ENCODE measurements around the gene RABIF. TPM values are rescaled to one million over a fixed set of nuclear protein-coding genes. Genes with fewer than 3 reads are reported as not detected.
A peak's percentile ranks its signal among the peaks of the same experiment; 100 is the strongest.
"Not testable (repeated sequence)": the region's sequence is repeated elsewhere in the genome, so short reads cannot be mapped to it uniquely, and the experiment has no call there.

The RABIF gene
- polyA plus RNA-seq, 3 donors from 2014 or later, result 24.5 to 35.8 (median 25.3) TPM

- H3K4me3 Mint-ChIP-seq, result no peak overlapping the region
- H3K27ac Mint-ChIP-seq, result no peak overlapping the region
- no peak for DNase-seq
- H3K9me3 Mint-ChIP-seq, result no peaks in the 10 kb centered on the region
- H3K27me3 Mint-ChIP-seq (ENCODE audit: low read depth in 3 of 3), result no peaks in the 10 kb centered on the region
- no peaks in the 10 kb centered on the region for H3K4me1 Mint-ChIP-seq
- H3K36me3 Mint-ChIP-seq, result peaks cover 7 to 22% (median 10%) of the 10 kb centered on the region in 3 donors
Observed at GRCh38 chr1:202905331-202905730, 16.4 kb upstream of the RABIF start.

GRCh38 chr1:202903808-202904207 is 14.9 kb upstream of the RABIF start:
- H3K4me3 Mint-ChIP-seq; H3K27ac Mint-ChIP-seq; H3K4me1 Mint-ChIP-seq; H3K27me3 Mint-ChIP-seq (ENCODE audit: low read depth in 3 of 3); DNase-seq; H3K9me3 Mint-ChIP-seq: not testable (repeated sequence)
- peaks cover 4 to 19% (median 11%) of the 10 kb centered on the region in 3 donors for H3K36me3 Mint-ChIP-seq

- no peaks in the 10 kb centered on the region for H3K27me3 Mint-ChIP-seq (ENCODE audit: low read depth in 3 of 3)
- H3K9me3 Mint-ChIP-seq, result no peaks in the 10 kb centered on the region
- no peak for DNase-seq
- no peak overlapping the region for H3K27ac Mint-ChIP-seq
- no peak overlapping the region for H3K4me3 Mint-ChIP-seq
- peaks cover 4 to 29% (median 7%) of the 10 kb centered on the region in 3 donors for H3K36me3 Mint-ChIP-seq
- H3K4me1 Mint-ChIP-seq, result no peaks in the 10 kb centered on the region
Observed at GRCh38 chr1:202901555-202901954, 12.6 kb upstream of the RABIF start.

- DNase-seq, result no peak
- H3K9me3 Mint-ChIP-seq, result no peaks in the 10 kb centered on the region
- H3K36me3 Mint-ChIP-seq, result peaks cover 5 to 49% (median 16%) of the 10 kb centered on the region in 3 donors
- no peak overlapping the region for H3K27ac Mint-ChIP-seq
- peaks cover 0 to 7% (median 5%) of the 10 kb centered on the region in 3 donors for H3K27me3 Mint-ChIP-seq (ENCODE audit: low read depth in 3 of 3)
- H3K4me3 Mint-ChIP-seq, result no peak overlapping the region
- peaks cover 18% of the 10 kb centered on the region in 2 donors for H3K4me1 Mint-ChIP-seq
Observed at GRCh38 chr1:202892501-202892900, 3.6 kb upstream of the RABIF start.

GRCh38 chr1:202890392-202890791 is 1.4 kb upstream of the RABIF start:
- no peaks in the 10 kb centered on the region for H3K9me3 Mint-ChIP-seq
- no peak overlapping the region for H3K4me3 Mint-ChIP-seq
- H3K36me3 Mint-ChIP-seq, result peaks cover 5 to 34% (median 11%) of the 10 kb centered on the region in 3 donors
- H3K27ac Mint-ChIP-seq, result peak overlapping the region in 1 of 6 donors; percentile 96
- H3K4me1 Mint-ChIP-seq, result peaks cover 19 to 28% of the 10 kb centered on the region in 2 donors
- DNase-seq, result no peak
- peaks cover 0 to 7% (median 5%) of the 10 kb centered on the region in 3 donors for H3K27me3 Mint-ChIP-seq (ENCODE audit: low read depth in 3 of 3)

- Mint-ChIP-seq H3K27me3 (ENCODE audit: low read depth in 3 of 3) (peaks cover 0 to 7% (median 3%) of the 10 kb centered on the region in 3 donors), H3K36me3 (peaks cover 0 to 15% (median 2%) of the 10 kb centered on the region in 3 donors), H3K9me3 (no peaks in the 10 kb centered on the region), H3K27ac (peak overlapping the region; percentile 38 to 90 (median 86)), H3K4me1 (peaks cover 21 to 46% of the 10 kb centered on the region in 2 donors), H3K4me3 (peak overlapping the region; percentile 84 to 90 (median 89))
- DNase-seq, result no peak
Observed at GRCh38 chr1:202888221-202888530, 773 bp downstream of the RABIF start.

GRCh38 chr1:202880961-202881460 is 7.9 kb downstream of the RABIF start:
- no peak for DNase-seq
- H3K4me3 Mint-ChIP-seq, result no peak overlapping the region
- H3K27me3 Mint-ChIP-seq (ENCODE audit: low read depth in 3 of 3), result peaks cover 0 to 1% (median 0%) of the 10 kb centered on the region in 3 donors
- H3K4me1 Mint-ChIP-seq, result peaks cover 12 to 43% of the 10 kb centered on the region in 2 donors
- no peak overlapping the region for H3K27ac Mint-ChIP-seq
- H3K9me3 Mint-ChIP-seq, result no peaks in the 10 kb centered on the region
- H3K36me3 Mint-ChIP-seq, result peaks cover 8 to 20% (median 13%) of the 10 kb centered on the region in 3 donors

- DNase-seq, result no peak
- no peaks in the 10 kb centered on the region for H3K9me3 Mint-ChIP-seq
- H3K27ac Mint-ChIP-seq, result peak overlapping the region in 1 of 6 donors; percentile 66
- H3K4me1 Mint-ChIP-seq, result peaks cover 11 to 36% of the 10 kb centered on the region in 2 donors
- H3K27me3 Mint-ChIP-seq (ENCODE audit: low read depth in 3 of 3), result peaks cover 0 to 1% (median 0%) of the 10 kb centered on the region in 3 donors
- H3K36me3 Mint-ChIP-seq, result peaks cover 8 to 22% (median 13%) of the 10 kb centered on the region in 3 donors
- no peak overlapping the region for H3K4me3 Mint-ChIP-seq
Observed at GRCh38 chr1:202880062-202880461, 8.9 kb downstream of the RABIF start.

GRCh38 chr1:202879128-202879527 is 9.8 kb downstream of the RABIF start:
- Mint-ChIP-seq H3K9me3 (no peaks in the 10 kb centered on the region), H3K4me1 (peaks cover 9 to 31% of the 10 kb centered on the region in 2 donors), H3K36me3 (peaks cover 8 to 23% (median 13%) of the 10 kb centered on the region in 3 donors), H3K4me3 (no peak overlapping the region), H3K27me3 (ENCODE audit: low read depth in 3 of 3) (peaks cover 0 to 1% (median 0%) of the 10 kb centered on the region in 3 donors), H3K27ac (peak overlapping the region in 1 of 6 donors; percentile 62)
- no peak for DNase-seq

- peaks cover 0 to 3% (median 0%) of the 10 kb centered on the region in 3 donors for H3K36me3 Mint-ChIP-seq
- H3K9me3 Mint-ChIP-seq, result no peaks in the 10 kb centered on the region
- H3K4me3 Mint-ChIP-seq, result no peak overlapping the region
- DNase-seq, result no peak
- H3K27me3 Mint-ChIP-seq (ENCODE audit: low read depth in 3 of 3), result no peaks in the 10 kb centered on the region
- H3K27ac Mint-ChIP-seq, result peak overlapping the region in 1 of 6 donors; percentile 62
- H3K4me1 Mint-ChIP-seq, result no peaks in the 10 kb centered on the region
Observed at GRCh38 chr1:202873026-202873425, 15.9 kb downstream of the RABIF start.

GRCh38 chr1:202871367-202871766 is 17.6 kb downstream of the RABIF start:
- H3K9me3 Mint-ChIP-seq, result no peaks in the 10 kb centered on the region
- no peak for DNase-seq
- H3K4me3 Mint-ChIP-seq, result no peak overlapping the region
- peaks cover 0 to 3% (median 0%) of the 10 kb centered on the region in 3 donors for H3K36me3 Mint-ChIP-seq
- H3K27me3 Mint-ChIP-seq (ENCODE audit: low read depth in 3 of 3), result no peaks in the 10 kb centered on the region
- H3K4me1 Mint-ChIP-seq, result no peaks in the 10 kb centered on the region
- no peak overlapping the region for H3K27ac Mint-ChIP-seq

GRCh38 chr1:202862679-202863560 is 26.0 kb downstream of the RABIF start:
- no peak for DNase-seq
- H3K9me3 Mint-ChIP-seq, result no peaks in the 10 kb centered on the region
- H3K27ac Mint-ChIP-seq, result no peak overlapping the region
- H3K4me1 Mint-ChIP-seq, result peaks cover 11 to 18% of the 10 kb centered on the region in 2 donors
- H3K36me3 Mint-ChIP-seq, result no peaks in the 10 kb centered on the region
- peaks cover 3 to 18% (median 14%) of the 10 kb centered on the region in 3 donors for H3K27me3 Mint-ChIP-seq (ENCODE audit: low read depth in 3 of 3)
- peak overlapping the region in 4 of 5 donors; percentile 36 to 87 (median 85) for H3K4me3 Mint-ChIP-seq

GRCh38 chr1:202861420-202862132 is 27.4 kb downstream of the RABIF start:
- H3K4me1 Mint-ChIP-seq, result peaks cover 11 to 18% of the 10 kb centered on the region in 2 donors
- no peaks in the 10 kb centered on the region for H3K36me3 Mint-ChIP-seq
- peaks cover 3 to 20% (median 14%) of the 10 kb centered on the region in 3 donors for H3K27me3 Mint-ChIP-seq (ENCODE audit: low read depth in 3 of 3)
- H3K4me3 Mint-ChIP-seq, result peak overlapping the region; percentile 84 to 90 (median 86)
- peak; percentile 60 to 68 (median 61) for DNase-seq
- no peak overlapping the region for H3K27ac Mint-ChIP-seq
- no peaks in the 10 kb centered on the region for H3K9me3 Mint-ChIP-seq
